GM23338 (cell line): ENCODE measurements around the gene GPR137C. TPM values are rescaled to one million over a fixed set of nuclear protein-coding genes. Genes with fewer than 3 reads are reported as not detected.

ENCODE experiments used
- ATAC-seq: fragments of 200-7000 bp; cut with Tn5 transposase; 3 replicates; pipeline ENCODE4 v1.9.1; 2020
- DNase-seq: peaks from one replicate; pipeline ENCODE4 v3.0.0-alpha.2; 2015; ENCODE audit warnings: low spot score
- H2AFZ ChIP-seq: fragments of 200-600 bp; sonication (generic); 2 replicates; pipeline ENCODE4 v1.8.0; 2016; ENCODE audit warnings: antibody characterized with exemption, mild to moderate bottlenecking, moderate library complexity
- H3F3A ChIP-seq: fragments of 200-600 bp; sonication (generic); replicated peaks from 2 replicates; pipeline ENCODE4 v1.8.0; 2017; ENCODE audit warnings: antibody characterized with exemption, mixed run types, low read depth
- H3K27ac ChIP-seq: fragments of 200-600 bp; sonication (generic); 2 replicates; pipeline ENCODE4 v1.6.1; 2016; ENCODE audit warnings: low read depth
- H3K27me3 ChIP-seq: fragments of 200-600 bp; sonication (generic); 2 replicates; pipeline ENCODE4 v1.8.0; 2016; ENCODE audit warnings: mild to moderate bottlenecking, mixed run types, moderate library complexity; ENCODE audit not compliant: insufficient read depth
- H3K36me3 ChIP-seq: fragments of 200-600 bp; sonication (generic); 2 replicates; pipeline ENCODE4 v1.8.0; 2016; ENCODE audit warnings: mild to moderate bottlenecking; ENCODE audit not compliant: insufficient read depth
- H3K4me1 ChIP-seq: fragments of 200-600 bp; sonication (generic); 2 replicates; pipeline ENCODE4 v1.8.0; 2016; ENCODE audit warnings: mild to moderate bottlenecking, moderate library complexity; ENCODE audit not compliant: insufficient read depth
- H3K4me2 ChIP-seq: fragments of 200-600 bp; sonication (generic); 2 replicates; pipeline ENCODE4 v1.7.1; 2017; ENCODE audit warnings: mixed run types
- H3K4me3 ChIP-seq: fragments of 200-600 bp; sonication (generic); 2 replicates; pipeline ENCODE4 v1.6.1; 2016; ENCODE audit warnings: mixed run types
- H3K79me2 ChIP-seq: fragments of 200-600 bp; sonication (generic); replicated peaks from 2 replicates; pipeline ENCODE4 v1.8.0; 2017; ENCODE audit warnings: mild to moderate bottlenecking; ENCODE audit not compliant: insufficient read depth
- H3K9me2 ChIP-seq: fragments of 200-600 bp; sonication (generic); 2 replicates; pipeline ENCODE4 v1.8.0; 2017; ENCODE audit not compliant: insufficient read depth
- H4K20me1 ChIP-seq: fragments of 200-600 bp; sonication (generic); replicated peaks from 2 replicates; pipeline ENCODE4 v1.8.0; 2017; ENCODE audit warnings: mild to moderate bottlenecking; ENCODE audit not compliant: insufficient read depth
- H3K27ac Mint-ChIP-seq: 2 replicates; pipeline ENCODE4 v1.8.0; 2020; ENCODE audit warnings: inconsistent platforms, mild to moderate bottlenecking, moderate library complexity, mixed read lengths
- H3K27me3 Mint-ChIP-seq: 3 replicates; pipeline ENCODE4 v1.8.0; 2022; ENCODE audit warnings: low read depth, mild to moderate bottlenecking, moderate library complexity, mixed read lengths, inconsistent platforms; ENCODE audit not compliant: insufficient read depth, poor library complexity
- H3K36me3 Mint-ChIP-seq: 3 replicates; pipeline ENCODE4 v1.8.0; 2021; ENCODE audit warnings: low read depth, mild to moderate bottlenecking, inconsistent platforms, moderate library complexity, mixed read lengths
- H3K4me1 Mint-ChIP-seq: 3 replicates; pipeline ENCODE4 v1.8.0; 2020; ENCODE audit warnings: mild to moderate bottlenecking, inconsistent platforms, mixed read lengths
- H3K4me3 Mint-ChIP-seq: 3 replicates; pipeline ENCODE4 v1.8.0; 2021; ENCODE audit warnings: moderate library complexity, mild to moderate bottlenecking, inconsistent platforms, mixed read lengths
- H3K9me3 Mint-ChIP-seq: 3 replicates; pipeline ENCODE4 v1.8.0; 2020; ENCODE audit warnings: moderate library complexity, mild to moderate bottlenecking, inconsistent platforms, mixed read lengths
- CREB1 ChIP-seq: fragments of 250-450 bp; sonication (Bioruptor Pico); IDR thresholded peaks from 2 replicates; pipeline ENCODE4 v1.5.0; 2020; ENCODE audit warnings: low read depth, mild to moderate bottlenecking, moderate library complexity
- CTCF ChIP-seq, 2 experiments: fragments of 200-600 bp in 1 of 2; sonication (generic) in 1 of 2; conservative IDR thresholded peaks; 2 replicates each; pipeline versions ENCODE4 v1.5.1 to v1.6.1; 2016 to 2017; ENCODE audit warnings: antibody characterized with exemption in 2 of 2, low read depth in 2 of 2, mild to moderate bottlenecking in 2 of 2, moderate library complexity in 1 of 2
- EZH2 ChIP-seq: fragments of 200-600 bp; sonication (generic); IDR thresholded peaks from one replicate; pipeline ENCODE4 v1.8.0; 2017; ENCODE audit warnings: antibody characterized with exemption, mild to moderate bottlenecking, low read depth; ENCODE audit not compliant: unreplicated experiment
- EZH2phosphoT487 ChIP-seq: fragments of 200-600 bp; sonication (generic); IDR thresholded peaks from one replicate; pipeline ENCODE4 v1.8.1; 2018; ENCODE audit warnings: antibody characterized with exemption; ENCODE audit not compliant: unreplicated experiment
- JUNB ChIP-seq: IDR thresholded peaks from one replicate; pipeline ENCODE4 v1.6.1; 2016; ENCODE audit warnings: antibody characterized with exemption; ENCODE audit not compliant: unreplicated experiment
- NANOG ChIP-seq: IDR thresholded peaks from 2 replicates; pipeline ENCODE4 v1.6.1; 2016; ENCODE audit warnings: antibody characterized with exemption, borderline replicate concordance
- POLR2AphosphoS5 ChIP-seq: IDR thresholded peaks from 2 replicates; pipeline ENCODE4 v1.6.1; 2016; ENCODE audit warnings: antibody characterized with exemption, low read depth
- REST ChIP-seq: IDR thresholded peaks from one replicate; pipeline ENCODE4 v1.6.1; 2018; ENCODE audit warnings: antibody characterized with exemption; ENCODE audit not compliant: unreplicated experiment
- STAT1 ChIP-seq: IDR thresholded peaks from one replicate; pipeline ENCODE4 v1.6.1; 2016; ENCODE audit warnings: antibody characterized with exemption; ENCODE audit not compliant: unreplicated experiment
- ZNF114 ChIP-seq: fragments of 250-450 bp; sonication (Bioruptor Pico); IDR thresholded peaks from 2 replicates; pipeline ENCODE4 v1.5.0; 2020; ENCODE audit warnings: mild to moderate bottlenecking, moderate library complexity
- ZNF331 ChIP-seq: fragments of 250-450 bp; sonication (Bioruptor Pico); IDR thresholded peaks from 2 replicates; pipeline ENCODE4 v1.5.0; 2020; ENCODE audit warnings: low read depth, mild to moderate bottlenecking, moderate library complexity
- ZNF462 ChIP-seq: fragments of 250-450 bp; sonication (Bioruptor Pico); IDR thresholded peaks from 2 replicates; pipeline ENCODE4 v1.5.0; 2020; ENCODE audit warnings: mild to moderate bottlenecking, moderate library complexity
- polyA plus RNA-seq: library from polyadenylated mRNA; unstranded; fragments of >200 nt; fragmentation: Nextera tagmentation; extraction: Ambion mirVana; gene quantifications from 2 replicates; pipeline ENCODE4 v1.2.1, GENCODE V29; 2016
- total RNA-seq: library from RNA; depleted of rRNA; stranded (reverse); fragments of >200 nt; shearing (Covaris generic); gene quantifications from 2 replicates; pipeline ENCODE4 v1.2.3, GENCODE V29; 2014

Gene GPR137C
- total and polyA plus RNA-seq, 2 experiments from 2014 or later = 2.2 to 5.2 TPM

- H3K9me3 Mint-ChIP-seq = no peaks in the 10 kb centered on the region
- ATAC-seq = no peak
- peaks cover 15% of the 10 kb centered on the region for H3K4me1 Mint-ChIP-seq
Measured at GRCh38 chr14:52661314-52661713, 108.7 kb downstream of the GPR137C start.

More at GRCh38 chr14:52661314-52661713, 108.7 kb downstream of the GPR137C start:
- DNase-seq = no peak
- TF ChIP-seq ZNF114 (CRISPR knock-in tag) (no peak), CREB1 (CRISPR knock-in tag) (no peak), JUNB (no peak), REST (no peak), NANOG (no peak), POLR2AphosphoS5 (no peak), ZNF462 (no peak), EZH2phosphoT487 (no peak), CTCF (conservative IDR thresholded peaks at IDR 0.05; ENCODE audit: low read depth in 2 of 2) (no peak), EZH2 (no peak), ZNF331 (no peak), STAT1 (no peak)
- H3K36me3 Mint-ChIP-seq = peaks cover 16% of the 10 kb centered on the region
- Histone ChIP-seq H3K4me2 (no peak overlapping the region), H4K20me1 (no peaks in the 10 kb centered on the region), H2AFZ (no peak overlapping the region), H3K4me1 (peaks cover 4% of the 10 kb centered on the region; the same call in 1 of the 2 replicates), H3K27me3 (no peaks in the 10 kb centered on the region), H3K27ac (no peak overlapping the region), H3K4me3 (no peak overlapping the region), H3K9me2 (no peaks in the 10 kb centered on the region), H3K79me2 (no peaks in the 10 kb centered on the region), H3K36me3 (peaks cover 8% of the 10 kb centered on the region), H3F3A (no peaks in the 10 kb centered on the region)
- no peak overlapping the region for H3K4me3 Mint-ChIP-seq
- no peaks in the 10 kb centered on the region for H3K27me3 Mint-ChIP-seq
- H3K27ac Mint-ChIP-seq = no peak overlapping the region
